Inflammatory macrophage treated with lipopolysaccharide for 1 hour (primary cell): ENCODE measurements around the gene TBC1D8.

Experiments
- DNase-seq, 2 donors: peaks; one replicate each; pipeline ENCODE4 v3.0.0-alpha.2; 2020 to 2022

Gene TBC1D8

GRCh38 chr2:101026253-101026701 lies 124.9 kb downstream of the TBC1D8 start:
- no peak for DNase-seq

- DNase-seq: no peak
Observed at GRCh38 chr2:101025561-101025960, 125.6 kb downstream of the TBC1D8 start.

GRCh38 chr2:101023327-101024107 lies 127.7 kb downstream of the TBC1D8 start:
- DNase-seq: no peak

- DNase-seq: no peak
Observed at GRCh38 chr2:101022221-101022620, 129.0 kb downstream of the TBC1D8 start.

- no peak for DNase-seq
Observed at GRCh38 chr2:101018934-101019333, 132.2 kb downstream of the TBC1D8 start.

- no peak for DNase-seq
Observed at GRCh38 chr2:101017371-101017770, 133.8 kb downstream of the TBC1D8 start.

- DNase-seq: no peak
Observed at GRCh38 chr2:101014264-101014857, 136.8 kb downstream of the TBC1D8 start.

- peak; percentile 16 to 87 for DNase-seq
Observed at GRCh38 chr2:101012706-101013181, 138.4 kb downstream of the TBC1D8 start.

GRCh38 chr2:101012054-101012705 lies 139.0 kb downstream of the TBC1D8 start:
- DNase-seq: no peak

- DNase-seq: no peak
Observed at GRCh38 chr2:101011152-101011551, 140.0 kb downstream of the TBC1D8 start.

GRCh38 chr2:101007415-101008345 lies 143.5 kb downstream of the TBC1D8 start:
- DNase-seq: no peak

GRCh38 chr2:101006065-101006715 lies 145.0 kb downstream of the TBC1D8 start:
- DNase-seq: no peak

- no peak for DNase-seq
Observed at GRCh38 chr2:101004620-101005325, 146.4 kb downstream of the TBC1D8 start.

GRCh38 chr2:101003278-101003775 lies 147.9 kb downstream of the TBC1D8 start:
- no peak for DNase-seq

- DNase-seq: peak in 1 of 2 donors; percentile 23
Observed at GRCh38 chr2:101002562-101003277, 148.5 kb downstream of the TBC1D8 start.

GRCh38 chr2:101001691-101002561 lies 149.3 kb downstream of the TBC1D8 start, which contains the start of gene RPL31:
TSS of gene RPL31 (plus strand) at chr2:101002289. CDS start at chr2:101002702, 413 bp downstream.
- DNase-seq: peak; percentile 91 to 95

GRCh38 chr2:100999995-101000394 lies 151.2 kb downstream of the TBC1D8 start:
- DNase-seq: no peak

- DNase-seq: no peak
Observed at GRCh38 chr2:100998235-100998573, 153.0 kb downstream of the TBC1D8 start.

- DNase-seq: no peak
Observed at GRCh38 chr2:100997509-100998234, 153.5 kb downstream of the TBC1D8 start.
